Measurements from ENCODE around the gene RIPOR3. TPM values are rescaled to one million over a fixed set of nuclear protein-coding genes. Genes with fewer than 3 reads are reported as not detected.
"Not testable (repeated sequence)": the region's sequence is repeated elsewhere in the genome, so short reads cannot be mapped to it uniquely, and the experiment has no call there.

The RIPOR3 gene
- total RNA-seq, 2 experiments from 2014 or later = not detected

DNA sequence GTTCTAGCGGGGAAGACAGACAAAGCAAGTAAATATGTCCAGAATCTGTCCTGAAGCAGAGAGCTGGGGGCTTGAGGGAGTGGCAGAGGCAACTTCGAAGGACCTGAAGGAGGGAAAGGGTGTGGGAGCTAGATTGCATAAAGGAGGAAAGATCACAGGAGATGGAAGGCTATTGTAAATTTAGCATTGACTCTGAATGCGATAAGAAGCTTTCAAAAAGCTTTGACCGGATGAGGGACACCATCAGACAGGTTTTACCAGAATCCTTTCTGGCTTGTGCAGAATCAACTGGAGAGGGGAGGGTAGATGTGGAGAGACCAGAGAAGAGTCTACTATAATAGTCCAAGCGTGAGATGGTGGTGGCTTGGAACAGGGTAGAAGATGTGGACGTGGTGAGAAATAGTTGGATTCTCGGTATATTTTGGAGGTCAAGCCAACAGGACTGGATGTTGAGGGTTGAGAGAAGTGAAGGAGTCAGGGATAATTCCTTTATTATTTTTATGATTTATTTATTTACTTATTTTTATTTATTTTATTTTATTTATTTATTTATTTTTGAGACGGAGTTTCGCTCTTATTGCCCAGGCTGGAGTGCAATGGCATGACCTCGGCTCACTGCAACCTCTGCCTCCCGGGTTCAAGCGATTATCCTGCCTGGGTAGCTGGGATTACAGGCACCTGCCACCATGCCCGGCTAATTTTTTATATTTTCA lies 19.9 kb upstream of the RIPOR3 start:
- H3K27me3 Mint-ChIP-seq (ENCODE audit: low read depth) = no peaks in the 10 kb centered on the region
- H3K9me3 Mint-ChIP-seq = no peaks in the 10 kb centered on the region
- no peaks in the 10 kb centered on the region for H3K36me3 Mint-ChIP-seq (ENCODE audit: low read depth)
- H3K27ac Mint-ChIP-seq = no peak overlapping the region
- intact Hi-C loops (cut with micrococcal nuclease) = no loop called here
- no peak for DNase-seq
- CTCF ChIA-PET = no interaction called here
- no peak overlapping the region for H3K4me3 Mint-ChIP-seq
- no peaks in the 10 kb centered on the region for H3K4me1 Mint-ChIP-seq (ENCODE audit: low read depth)

DNA sequence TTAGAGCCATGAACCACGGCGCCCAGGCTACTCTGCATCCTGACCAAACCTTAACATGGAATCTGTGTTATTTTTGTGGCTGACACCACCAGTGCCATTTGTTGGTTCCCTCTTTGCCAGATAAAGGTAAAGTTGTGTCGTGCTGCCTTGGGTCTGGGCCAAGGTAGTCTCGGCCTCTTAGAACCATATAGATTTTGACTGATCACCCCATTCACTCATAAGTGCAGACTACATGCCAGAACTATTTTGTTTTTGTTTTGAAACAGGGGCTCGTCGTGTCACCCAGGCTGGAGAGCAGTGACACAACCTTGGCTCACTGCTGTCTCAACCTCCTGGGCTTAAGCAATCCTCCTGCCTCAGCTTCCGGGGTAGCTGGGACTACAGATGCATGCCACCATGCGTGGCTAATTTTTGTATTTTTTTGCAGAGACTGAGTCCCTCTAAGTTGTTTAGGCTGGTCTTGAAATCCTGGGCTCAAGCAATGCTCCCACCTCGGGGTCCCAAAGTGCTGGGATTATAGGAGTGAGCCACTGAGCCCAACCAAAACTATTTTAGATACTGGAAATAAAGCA lies 19.2 kb upstream of the RIPOR3 start:
- H3K36me3 Mint-ChIP-seq (ENCODE audit: low read depth) = no peaks in the 10 kb centered on the region
- H3K4me1 Mint-ChIP-seq (ENCODE audit: low read depth) = no peaks in the 10 kb centered on the region
- CTCF ChIA-PET = no interaction called here
- H3K9me3 Mint-ChIP-seq = no peaks in the 10 kb centered on the region
- no peaks in the 10 kb centered on the region for H3K27me3 Mint-ChIP-seq (ENCODE audit: low read depth)
- no peak for DNase-seq
- H3K27ac Mint-ChIP-seq = no peak overlapping the region
- intact Hi-C loops (cut with micrococcal nuclease) = no loop called here
- no peak overlapping the region for H3K4me3 Mint-ChIP-seq

- H3K4me1 Mint-ChIP-seq (ENCODE audit: low read depth) = no peaks in the 10 kb centered on the region
- intact Hi-C loops (cut with micrococcal nuclease) = no loop called here
- no peak overlapping the region for H3K27ac Mint-ChIP-seq
- H3K9me3 Mint-ChIP-seq = no peaks in the 10 kb centered on the region
- no peak for DNase-seq
- no peaks in the 10 kb centered on the region for H3K36me3 Mint-ChIP-seq (ENCODE audit: low read depth)
- H3K27me3 Mint-ChIP-seq (ENCODE audit: low read depth) = no peaks in the 10 kb centered on the region
- no peak overlapping the region for H3K4me3 Mint-ChIP-seq
- CTCF ChIA-PET = interaction anchor here (1.9 kb wide), 1 partner anchor 41 kb away, joined by 6 read pairs; no protein-coding TSS in a partner anchor
Observed at GRCh38 chr20:50709636-50709973, 18.3 kb upstream of the RIPOR3 start.

DNA sequence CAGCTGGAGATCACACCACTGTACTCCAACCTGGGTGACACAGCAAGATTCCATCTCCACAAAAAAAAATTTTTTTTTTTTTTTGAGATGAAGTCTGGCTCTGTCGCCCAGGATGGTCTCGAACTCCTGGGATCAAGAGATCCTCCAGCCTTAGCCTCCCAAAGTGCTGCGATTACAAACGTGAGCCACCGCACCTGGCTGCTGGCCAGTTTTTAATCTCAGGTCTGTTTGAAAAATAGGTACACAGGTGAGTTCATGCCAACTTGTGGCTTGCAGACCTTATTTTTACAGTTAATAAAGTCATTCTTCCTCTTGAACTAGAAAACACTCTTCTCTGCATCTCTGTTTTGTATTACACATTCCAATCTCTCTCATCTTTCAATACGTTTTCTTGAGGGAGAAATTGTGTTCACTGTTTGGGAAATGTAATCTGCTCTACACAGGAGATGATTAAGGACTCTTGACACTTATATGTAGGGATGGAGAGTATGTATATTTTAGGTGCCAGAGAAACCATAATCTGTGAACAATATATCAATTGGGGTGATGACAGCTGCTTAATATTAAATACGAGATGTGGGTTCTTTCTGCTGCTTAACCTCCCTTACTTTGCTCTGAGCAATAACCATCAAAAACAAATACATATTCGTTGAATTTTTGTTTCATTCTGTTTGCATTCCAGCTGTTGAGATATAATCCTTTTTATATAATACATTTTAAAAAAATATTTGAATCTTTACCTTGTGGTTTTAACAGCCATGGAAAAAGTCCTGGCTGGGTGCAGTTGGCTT lies 17.7 kb upstream of the RIPOR3 start:
- CTCF ChIA-PET = interaction anchor here (1.9 kb wide), 1 partner anchor 41 kb away, joined by 6 read pairs; no protein-coding TSS in a partner anchor
- Mint-ChIP-seq H3K36me3 (ENCODE audit: low read depth) (no peaks in the 10 kb centered on the region), H3K9me3 (no peaks in the 10 kb centered on the region), H3K4me1 (ENCODE audit: low read depth) (no peaks in the 10 kb centered on the region), H3K4me3 (no peak overlapping the region), H3K27ac (no peak overlapping the region), H3K27me3 (ENCODE audit: low read depth) (no peaks in the 10 kb centered on the region)
- intact Hi-C loops (cut with micrococcal nuclease) = no loop called here
- DNase-seq = no peak

DNA sequence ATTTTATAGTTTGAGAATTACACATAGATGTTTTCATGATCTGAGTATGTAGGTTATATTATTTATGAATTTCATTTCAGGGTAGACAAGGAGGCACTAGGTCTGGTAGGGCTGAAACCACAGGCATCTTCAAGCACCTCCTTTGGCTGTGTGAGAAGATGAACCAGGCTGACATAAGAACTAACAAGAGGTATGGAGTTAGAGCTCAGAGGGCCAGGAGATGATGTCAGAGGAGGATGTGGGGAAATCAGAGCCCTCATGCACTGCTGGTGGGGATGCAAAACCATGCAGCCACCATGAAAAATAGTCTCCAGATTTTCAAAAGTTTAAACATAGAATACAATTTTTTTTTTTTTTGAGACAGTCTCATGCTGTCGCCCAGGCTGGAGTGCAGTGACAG lies 13.6 kb upstream of the RIPOR3 start:
- H3K36me3 Mint-ChIP-seq (ENCODE audit: low read depth) = no peaks in the 10 kb centered on the region
- no peak overlapping the region for H3K4me3 Mint-ChIP-seq
- CTCF ChIA-PET = interaction anchor here (0.6 to 0.7 kb wide), 2 partner anchors 745 to 824 kb away, joined by 5 to 6 read pairs; no protein-coding TSS in a partner anchor
- H3K27me3 Mint-ChIP-seq (ENCODE audit: low read depth) = peaks cover 2% of the 10 kb centered on the region
- no peaks in the 10 kb centered on the region for H3K4me1 Mint-ChIP-seq (ENCODE audit: low read depth)
- no peak overlapping the region for H3K27ac Mint-ChIP-seq
- DNase-seq = no peak
- H3K9me3 Mint-ChIP-seq = no peaks in the 10 kb centered on the region
- intact Hi-C loops (cut with micrococcal nuclease) = no loop called here

DNA sequence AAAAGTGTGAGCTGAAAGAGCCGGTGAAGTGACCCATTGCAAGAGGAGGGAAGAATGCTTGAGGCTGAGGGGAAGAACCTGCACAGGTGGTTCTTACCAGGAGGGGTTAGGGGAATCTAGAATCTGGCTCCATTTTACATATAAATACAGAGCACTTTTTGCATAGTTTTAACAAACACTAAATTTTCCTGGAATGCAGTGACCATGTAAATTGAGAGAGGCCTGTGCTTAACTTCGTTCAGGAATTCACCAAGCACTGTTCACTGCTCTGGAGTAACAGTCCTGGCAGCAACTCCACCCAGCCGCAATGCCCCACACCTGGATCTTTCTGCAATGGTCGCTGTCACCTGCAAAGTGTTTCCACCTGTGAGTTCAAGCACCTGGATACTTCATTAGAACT lies 13.2 kb upstream of the RIPOR3 start:
- Mint-ChIP-seq H3K4me1 (ENCODE audit: low read depth) (no peaks in the 10 kb centered on the region), H3K27ac (no peak overlapping the region), H3K4me3 (no peak overlapping the region), H3K36me3 (ENCODE audit: low read depth) (no peaks in the 10 kb centered on the region), H3K27me3 (ENCODE audit: low read depth) (peaks cover 2% of the 10 kb centered on the region), H3K9me3 (no peaks in the 10 kb centered on the region)
- intact Hi-C loops (cut with micrococcal nuclease) = no loop called here
- CTCF ChIA-PET = interaction anchor here (0.7 kb wide), 1 partner anchor 824 kb away, joined by 5 read pairs; no protein-coding TSS in a partner anchor
- DNase-seq = no peak

- H3K36me3 Mint-ChIP-seq (ENCODE audit: low read depth); H3K27ac Mint-ChIP-seq; H3K9me3 Mint-ChIP-seq; H3K4me1 Mint-ChIP-seq (ENCODE audit: low read depth); DNase-seq; intact Hi-C loops (cut with micrococcal nuclease); CTCF ChIA-PET; H3K4me3 Mint-ChIP-seq; H3K27me3 Mint-ChIP-seq (ENCODE audit: low read depth): not testable (repeated sequence)
Observed at GRCh38 chr20:50703651-50704438, 12.5 kb upstream of the RIPOR3 start.

- intact Hi-C loops (cut with micrococcal nuclease) = no loop called here
- DNase-seq = no peak
- CTCF ChIA-PET = interaction anchor here (0.6 to 1.0 kb wide), 2 partner anchors 127 to 533 kb away, joined by 3 to 4 read pairs; no protein-coding TSS in a partner anchor
- H3K36me3 Mint-ChIP-seq (ENCODE audit: low read depth) = no peaks in the 10 kb centered on the region
- H3K9me3 Mint-ChIP-seq = no peaks in the 10 kb centered on the region
- no peak overlapping the region for H3K4me3 Mint-ChIP-seq
- peaks cover 2% of the 10 kb centered on the region for H3K27me3 Mint-ChIP-seq (ENCODE audit: low read depth)
- no peak overlapping the region for H3K27ac Mint-ChIP-seq
- H3K4me1 Mint-ChIP-seq (ENCODE audit: low read depth) = no peaks in the 10 kb centered on the region
Observed at GRCh38 chr20:50701041-50701963, 10.0 kb upstream of the RIPOR3 start.

GRCh38 chr20:50699688-50700087 lies 8.3 kb upstream of the RIPOR3 start:
- peaks cover 6% of the 10 kb centered on the region for H3K27me3 Mint-ChIP-seq (ENCODE audit: low read depth)
- no peaks in the 10 kb centered on the region for H3K4me1 Mint-ChIP-seq (ENCODE audit: low read depth)
- no peak overlapping the region for H3K4me3 Mint-ChIP-seq
- H3K9me3 Mint-ChIP-seq = no peaks in the 10 kb centered on the region
- no peaks in the 10 kb centered on the region for H3K36me3 Mint-ChIP-seq (ENCODE audit: low read depth)
- no peak overlapping the region for H3K27ac Mint-ChIP-seq
- intact Hi-C loops (cut with micrococcal nuclease) = no loop called here
- no peak for DNase-seq
- CTCF ChIA-PET = no interaction called here

- H3K27me3 Mint-ChIP-seq (ENCODE audit: low read depth); H3K36me3 Mint-ChIP-seq (ENCODE audit: low read depth); DNase-seq; H3K4me1 Mint-ChIP-seq (ENCODE audit: low read depth); H3K4me3 Mint-ChIP-seq; H3K9me3 Mint-ChIP-seq; CTCF ChIA-PET; H3K27ac Mint-ChIP-seq; intact Hi-C loops (cut with micrococcal nuclease): not testable (repeated sequence)
Observed at GRCh38 chr20:50698255-50698654, 6.9 kb upstream of the RIPOR3 start.

- Mint-ChIP-seq H3K9me3 (no peaks in the 10 kb centered on the region), H3K27ac (no peak overlapping the region), H3K36me3 (ENCODE audit: low read depth) (no peaks in the 10 kb centered on the region), H3K27me3 (ENCODE audit: low read depth) (peaks cover 30% of the 10 kb centered on the region), H3K4me3 (no peak overlapping the region), H3K4me1 (ENCODE audit: low read depth) (peaks cover 15% of the 10 kb centered on the region)
- intact Hi-C loops (cut with micrococcal nuclease) = no loop called here
- CTCF ChIA-PET = interaction anchor here (0.6 to 1.4 kb wide), 3 partner anchors 20 to 106 kb away, joined by 3 read pairs; no protein-coding TSS in a partner anchor
- DNase-seq = no peak
Observed at GRCh38 chr20:50695135-50695872, 4.0 kb upstream of the RIPOR3 start.

Data from activated naive CD4-positive, alpha-beta T cell treated with anti-CD3 and anti-CD28 coated beads for 36 hours (primary cell).